Activated CD4-positive, alpha-beta T cell treated with anti-CD3 and anti-CD28 coated beads, Interleukin-2, amount 10 ng/mL, durations not matched to agents 24 days and 14 days (primary cell): ENCODE measurements around the gene BFSP2. TPM values are rescaled to one million over a fixed set of nuclear protein-coding genes. Genes with fewer than 3 reads are reported as not detected.
"Not testable (repeated sequence)": the region's sequence is repeated elsewhere in the genome, so short reads cannot be mapped to it uniquely, and the experiment has no call there.

Experiments used
- DNase-seq: peaks from one replicate; pipeline ENCODE4 v3.0.0; 2022
- H3K27ac Mint-ChIP-seq: one replicate; pipeline ENCODE4 v1.8.0; 2022; ENCODE audit warnings: mild to moderate bottlenecking, mixed read lengths
- H3K27me3 Mint-ChIP-seq: one replicate; pipeline ENCODE4 v1.8.0; 2022; ENCODE audit warnings: mixed read lengths
- H3K36me3 Mint-ChIP-seq: one replicate; pipeline ENCODE4 v1.8.0; 2022; ENCODE audit warnings: low read depth, mild to moderate bottlenecking, mixed read lengths
- H3K4me1 Mint-ChIP-seq: one replicate; pipeline ENCODE4 v1.8.0; 2021; ENCODE audit warnings: mixed read lengths
- H3K4me3 Mint-ChIP-seq: one replicate; pipeline ENCODE4 v1.8.0; 2022; ENCODE audit warnings: mild to moderate bottlenecking, moderate library complexity, mixed read lengths
- H3K9me3 Mint-ChIP-seq: one replicate; pipeline ENCODE4 v1.8.0; 2021; ENCODE audit warnings: mixed read lengths
- intact Hi-C: fragments of 100-400 bp; cut with micrococcal nuclease; formaldehyde crosslinking; loops from one replicate; pipeline ENCODE4 v1.15.1; 2023
- total RNA-seq: library from RNA; stranded (reverse); gene quantifications from 2 replicates; pipeline ENCODE4 v1.2.3, GENCODE V29; 2022

Gene BFSP2
- total RNA-seq, 1 donor from 2014 or later: not detected

DNA sequence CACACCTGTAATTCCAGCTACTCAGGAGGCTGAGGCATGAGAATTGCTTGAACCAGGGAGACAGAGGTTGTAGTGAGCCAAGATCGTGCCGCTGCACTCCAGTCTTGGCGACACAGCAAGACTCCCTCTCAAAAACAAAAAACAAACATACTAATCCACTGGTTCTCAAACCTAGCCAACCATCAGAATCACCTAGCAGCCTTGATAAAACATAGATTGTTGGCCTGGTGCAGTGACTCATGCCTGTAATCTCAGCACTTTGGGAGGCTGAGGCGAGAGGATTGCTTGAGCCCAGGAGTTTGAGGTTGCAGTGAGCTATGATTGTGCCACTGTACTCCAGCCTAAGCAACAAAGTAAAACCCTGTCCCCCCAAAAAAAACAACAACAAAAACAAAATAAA, 121.1 kb downstream of the BFSP2 start:
- H3K36me3 Mint-ChIP-seq, intact Hi-C loops, H3K27ac Mint-ChIP-seq, H3K9me3 Mint-ChIP-seq, DNase-seq, H3K4me1 Mint-ChIP-seq, H3K27me3 Mint-ChIP-seq, H3K4me3 Mint-ChIP-seq: not testable (repeated sequence)

DNA sequence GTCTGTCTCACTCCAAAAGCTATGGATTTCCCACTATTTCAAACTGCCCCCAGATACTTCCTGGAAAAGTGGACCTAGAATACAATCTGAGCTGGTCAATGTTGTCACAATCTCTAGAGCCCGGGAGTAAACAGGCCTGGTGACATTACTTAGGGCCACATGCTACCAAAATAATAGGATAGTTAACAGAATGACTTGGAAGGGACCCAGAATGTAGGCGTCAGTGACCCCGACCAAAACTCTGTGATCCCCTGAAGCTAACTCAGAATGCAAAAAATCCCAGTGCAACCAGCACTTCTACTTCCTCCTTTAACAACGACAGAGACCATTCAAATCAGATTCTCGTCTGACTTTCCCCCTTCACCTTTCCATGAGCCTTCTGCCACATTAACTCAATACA, 122.1 kb downstream of the BFSP2 start:
- H3K36me3 Mint-ChIP-seq: no peaks in the 10 kb centered on the region
- H3K4me3 Mint-ChIP-seq: no peak overlapping the region
- H3K27ac Mint-ChIP-seq: no peak overlapping the region
- intact Hi-C loops: no loop called here
- peaks cover 2% of the 10 kb centered on the region for H3K27me3 Mint-ChIP-seq
- no peaks in the 10 kb centered on the region for H3K9me3 Mint-ChIP-seq
- H3K4me1 Mint-ChIP-seq: no peaks in the 10 kb centered on the region
- DNase-seq: no peak

- H3K27ac Mint-ChIP-seq, H3K27me3 Mint-ChIP-seq: not testable (repeated sequence)
Observed at GRCh38 chr3:133523758-133524157, 123.9 kb downstream of the BFSP2 start.

More at GRCh38 chr3:133523758-133524157, 123.9 kb downstream of the BFSP2 start:
- intact Hi-C loops, DNase-seq, H3K36me3 Mint-ChIP-seq, H3K4me3 Mint-ChIP-seq, H3K4me1 Mint-ChIP-seq, H3K9me3 Mint-ChIP-seq: not testable (repeated sequence)

Other genes starting within 250 kb of the BFSP2 start
- gene CDV3, start 173.6 kb downstream of the BFSP2 start, total RNA-seq: 275 and 281 TPM in 2 replicates